GM19372 (cell line): ENCODE data around the gene SSBP2.
"Not testable (repeated sequence)": the region's sequence is repeated elsewhere in the genome, so short reads cannot be mapped to it uniquely, and the experiment has no call there.

Experiments used
- ATAC-seq: cut with Tn5 transposase; IDR thresholded peaks from one replicate; pipeline ENCODE4 v1.9.1; 2021; ENCODE audit warnings: mild to moderate bottlenecking, low read depth, moderate library complexity; ENCODE audit not compliant: unreplicated experiment

Gene SSBP2

GRCh38 chr5:81747030-81747429 lies 3.9 kb downstream of the SSBP2 start:
- ATAC-seq, result no peak

- ATAC-seq, result no peak
Measured at GRCh38 chr5:81740758-81741157, 10.1 kb downstream of the SSBP2 start.

- no peak for ATAC-seq
Measured at GRCh38 chr5:81739291-81739690, 11.6 kb downstream of the SSBP2 start.

GRCh38 chr5:81729276-81729675 lies 21.6 kb downstream of the SSBP2 start:
- no peak for ATAC-seq

- ATAC-seq, result no peak
Measured at GRCh38 chr5:81728301-81728700, 22.6 kb downstream of the SSBP2 start.

- no peak for ATAC-seq
Measured at GRCh38 chr5:81726297-81726696, 24.6 kb downstream of the SSBP2 start.

GRCh38 chr5:81724571-81724970 lies 26.3 kb downstream of the SSBP2 start:
- no peak for ATAC-seq

GRCh38 chr5:81724108-81724507 lies 26.8 kb downstream of the SSBP2 start:
- ATAC-seq, result no peak

GRCh38 chr5:81721049-81721448 lies 29.8 kb downstream of the SSBP2 start:
- no peak for ATAC-seq

- no peak for ATAC-seq
Measured at GRCh38 chr5:81719743-81720345, 31.1 kb downstream of the SSBP2 start.

- ATAC-seq, result no peak
Measured at GRCh38 chr5:81718300-81718699, 32.6 kb downstream of the SSBP2 start.

- no peak for ATAC-seq
Measured at GRCh38 chr5:81717860-81718259, 33.0 kb downstream of the SSBP2 start.

GRCh38 chr5:81717226-81717625 lies 33.7 kb downstream of the SSBP2 start:
- no peak for ATAC-seq

GRCh38 chr5:81714076-81714475 lies 36.8 kb downstream of the SSBP2 start:
- not testable (repeated sequence) for ATAC-seq

- ATAC-seq, result no peak
Measured at GRCh38 chr5:81708889-81709288, 42.0 kb downstream of the SSBP2 start.

GRCh38 chr5:81703840-81704239 lies 47.1 kb downstream of the SSBP2 start:
- ATAC-seq, result no peak

GRCh38 chr5:81700166-81700565 lies 50.7 kb downstream of the SSBP2 start:
- ATAC-seq, result no peak

GRCh38 chr5:81698813-81699212 lies 52.1 kb downstream of the SSBP2 start:
- no peak for ATAC-seq

- ATAC-seq, result no peak
Measured at GRCh38 chr5:81696418-81697397, 54.2 kb downstream of the SSBP2 start.

- ATAC-seq, result no peak
Measured at GRCh38 chr5:81694726-81695125, 56.2 kb downstream of the SSBP2 start.

GRCh38 chr5:81688215-81688614 lies 62.7 kb downstream of the SSBP2 start:
- no peak for ATAC-seq

- no peak for ATAC-seq
Measured at GRCh38 chr5:81687292-81687691, 63.6 kb downstream of the SSBP2 start.
